Muscle layer of colon (tissue), 2 donors: Measurements from ENCODE around the gene MTRF1.

Experiments used
- H3K27ac ChIP-seq: one replicate; pipeline ENCODE4 v1.7.0; 2013; ENCODE audit warnings: low read depth, mild to moderate bottlenecking, low read length, moderate library complexity
- H3K27me3 ChIP-seq, 2 donors: one replicate each; pipeline ENCODE4 v1.7.0; 2013; ENCODE audit warnings: low read length in 2 of 2, mild to moderate bottlenecking in 2 of 2; ENCODE audit not compliant: insufficient read depth in 2 of 2, control insufficient read depth in 1 of 2
- H3K36me3 ChIP-seq: one replicate; pipeline ENCODE4 v1.7.0; 2013; ENCODE audit warnings: mild to moderate bottlenecking, low read length; ENCODE audit not compliant: insufficient read depth
- H3K4me1 ChIP-seq: one replicate; pipeline ENCODE4 v1.7.0; 2013; ENCODE audit warnings: mild to moderate bottlenecking, low read length; ENCODE audit not compliant: insufficient read depth
- H3K4me3 ChIP-seq, 2 donors: one replicate each; pipeline ENCODE4 v1.7.0; 2013; ENCODE audit warnings: low read length in 2 of 2, low read depth in 1 of 2, mild to moderate bottlenecking in 1 of 2, moderate library complexity in 1 of 2
- H3K9ac ChIP-seq: one replicate; pipeline ENCODE4 v1.7.0; 2013; ENCODE audit warnings: low read length
- H3K9me3 ChIP-seq: one replicate; pipeline ENCODE4 v1.7.0; 2013; ENCODE audit warnings: mild to moderate bottlenecking, low read length
- donor health status: abdominal sarcoma.
- donor health status: Adenocarcinoma of cecum.

Gene MTRF1

GRCh38 chr13:41213919-41214318, 49.5 kb downstream of the MTRF1 start:
- Histone ChIP-seq H3K27ac (no peak overlapping the region), H3K36me3 (peaks cover 4% of the 10 kb centered on the region), H3K27me3 (no peaks in the 10 kb centered on the region)

GRCh38 chr13:41213316-41213715, 50.1 kb downstream of the MTRF1 start:
- no peaks in the 10 kb centered on the region for H3K9me3 ChIP-seq
- H3K9ac ChIP-seq, result no peak overlapping the region
- peaks cover 4% of the 10 kb centered on the region for H3K36me3 ChIP-seq
- H3K4me3 ChIP-seq, result no peak overlapping the region
- no peaks in the 10 kb centered on the region for H3K27me3 ChIP-seq
- no peaks in the 10 kb centered on the region for H3K4me1 ChIP-seq
- H3K27ac ChIP-seq, result no peak overlapping the region

More at GRCh38 chr13:41213919-41214318, 49.5 kb downstream of the MTRF1 start:
- Histone ChIP-seq H3K4me1 (no peaks in the 10 kb centered on the region), H3K9ac (no peak overlapping the region), H3K4me3 (no peak overlapping the region), H3K9me3 (no peaks in the 10 kb centered on the region)

- no peak overlapping the region for H3K4me3 ChIP-seq
- H3K27ac ChIP-seq, result no peak overlapping the region
- no peaks in the 10 kb centered on the region for H3K4me1 ChIP-seq
- no peaks in the 10 kb centered on the region for H3K9me3 ChIP-seq
- peaks cover 4% of the 10 kb centered on the region for H3K36me3 ChIP-seq
- no peak overlapping the region for H3K9ac ChIP-seq
- H3K27me3 ChIP-seq, result no peaks in the 10 kb centered on the region
Observed at GRCh38 chr13:41212881-41213280, 50.5 kb downstream of the MTRF1 start.

- Histone ChIP-seq H3K36me3 (peaks cover 4% of the 10 kb centered on the region), H3K9ac (no peak overlapping the region), H3K4me1 (no peaks in the 10 kb centered on the region), H3K27me3 (no peaks in the 10 kb centered on the region), H3K27ac (no peak overlapping the region), H3K4me3 (no peak overlapping the region), H3K9me3 (no peaks in the 10 kb centered on the region)
Observed at GRCh38 chr13:41211062-41211461, 52.3 kb downstream of the MTRF1 start.

GRCh38 chr13:41206467-41206866, 56.9 kb downstream of the MTRF1 start:
- Histone ChIP-seq H3K9me3 (no peaks in the 10 kb centered on the region), H3K9ac (no peak overlapping the region), H3K27ac (no peak overlapping the region), H3K36me3 (no peaks in the 10 kb centered on the region), H3K27me3 (no peaks in the 10 kb centered on the region), H3K4me3 (no peak overlapping the region), H3K4me1 (no peaks in the 10 kb centered on the region)

GRCh38 chr13:41203810-41204209, 59.6 kb downstream of the MTRF1 start:
- Histone ChIP-seq H3K36me3 (no peaks in the 10 kb centered on the region), H3K9ac (no peak overlapping the region), H3K27ac (no peak overlapping the region), H3K4me3 (no peak overlapping the region), H3K9me3 (no peaks in the 10 kb centered on the region), H3K4me1 (no peaks in the 10 kb centered on the region), H3K27me3 (no peaks in the 10 kb centered on the region)

GRCh38 chr13:41200126-41200525, 63.2 kb downstream of the MTRF1 start:
- H3K9me3 ChIP-seq, result no peaks in the 10 kb centered on the region
- no peak overlapping the region for H3K4me3 ChIP-seq
- H3K4me1 ChIP-seq, result no peaks in the 10 kb centered on the region
- no peak overlapping the region for H3K9ac ChIP-seq
- no peak overlapping the region for H3K27ac ChIP-seq
- H3K36me3 ChIP-seq, result no peaks in the 10 kb centered on the region
- no peaks in the 10 kb centered on the region for H3K27me3 ChIP-seq

- Histone ChIP-seq H3K27me3 (no peaks in the 10 kb centered on the region), H3K4me3 (no peak overlapping the region), H3K9me3 (no peaks in the 10 kb centered on the region), H3K9ac (no peak overlapping the region), H3K4me1 (no peaks in the 10 kb centered on the region), H3K36me3 (no peaks in the 10 kb centered on the region), H3K27ac (no peak overlapping the region)
Observed at GRCh38 chr13:41199526-41199925, 63.9 kb downstream of the MTRF1 start.

- Histone ChIP-seq H3K4me1 (no peaks in the 10 kb centered on the region), H3K27ac (no peak overlapping the region), H3K36me3 (no peaks in the 10 kb centered on the region), H3K27me3 (no peaks in the 10 kb centered on the region), H3K9ac (no peak overlapping the region), H3K4me3 (no peak overlapping the region), H3K9me3 (no peaks in the 10 kb centered on the region)
Observed at GRCh38 chr13:41199079-41199478, 64.3 kb downstream of the MTRF1 start.

- Histone ChIP-seq H3K9ac (no peak overlapping the region), H3K4me1 (peaks cover 15% of the 10 kb centered on the region), H3K36me3 (no peaks in the 10 kb centered on the region), H3K27ac (no peak overlapping the region), H3K27me3 (no peaks in the 10 kb centered on the region), H3K9me3 (no peaks in the 10 kb centered on the region), H3K4me3 (no peak overlapping the region)
Observed at GRCh38 chr13:41196620-41197019, 66.8 kb downstream of the MTRF1 start.

- Histone ChIP-seq H3K4me1 (peaks cover 15% of the 10 kb centered on the region), H3K27me3 (no peaks in the 10 kb centered on the region), H3K36me3 (no peaks in the 10 kb centered on the region), H3K4me3 (no peak overlapping the region), H3K9me3 (no peaks in the 10 kb centered on the region), H3K9ac (no peak overlapping the region), H3K27ac (no peak overlapping the region)
Observed at GRCh38 chr13:41196011-41196410, 67.4 kb downstream of the MTRF1 start.

- Histone ChIP-seq H3K27ac (peak within 1 kb of the TSS; percentile 48), H3K9me3 (no peaks in the 10 kb centered on the region), H3K9ac (no peak within 1 kb of the TSS), H3K36me3 (no peaks in the 10 kb centered on the region), H3K4me1 (peaks cover 15% of the 10 kb centered on the region), H3K4me3 (peak within 1 kb of the TSS; percentile 28 to 57), H3K27me3 (no peaks in the 10 kb centered on the region)
Observed at GRCh38 chr13:41193919-41194824, 69.2 kb downstream of the MTRF1 start, which contains the start of gene KBTBD7. KBTBD7 (minus strand) TSS chr13:41194569; CDS start chr13:41194257, 312 bp downstream.
